Psoas muscle (tissue), 8 donors: ENCODE measurements around the gene ANAPC13. TPM values are rescaled to one million over a fixed set of nuclear protein-coding genes. Genes with fewer than 3 reads are reported as not detected.

Source experiments
- ATAC-seq, 4 donors: fragments of 200-7000 bp; cut with Tn5 transposase; one replicate each; pipeline ENCODE4 v1.9.1; 2020; ENCODE audit warnings: moderate library complexity in 3 of 4, mild to moderate bottlenecking in 2 of 4
- DNase-seq, 2 donors: peaks; one replicate each; pipeline ENCODE4 v3.0.0-alpha.2; 2020
- H3K27ac ChIP-seq: fragments of 200-600 bp; one replicate; pipeline ENCODE4 v1.8.0; 2022
- H3K27me3 ChIP-seq, 3 donors: fragments of 200-600 bp in 1 of 3; one replicate each; pipeline versions ENCODE4 v1.6.1 to v1.8.0; 2013 to 2022; ENCODE audit warnings: low read length in 2 of 3, mild to moderate bottlenecking in 2 of 3, moderate library complexity in 1 of 3; ENCODE audit not compliant: insufficient read depth in 3 of 3
- H3K36me3 ChIP-seq, 2 donors: fragments of 200-600 bp in 1 of 2; one replicate each; pipeline versions ENCODE4 v1.6.1 to v1.8.0; 2013 to 2022; ENCODE audit warnings: low read depth in 1 of 2, mild to moderate bottlenecking in 1 of 2, moderate library complexity in 1 of 2; ENCODE audit not compliant: insufficient read depth in 1 of 2
- H3K4me1 ChIP-seq: fragments of 200-600 bp; one replicate; pipeline ENCODE4 v1.8.0; 2022
- H3K4me3 ChIP-seq: fragments of 200-600 bp; one replicate; pipeline ENCODE4 v1.8.0; 2022; ENCODE audit warnings: mild to moderate bottlenecking
- H3K9me3 ChIP-seq: fragments of 200-600 bp; one replicate; pipeline ENCODE4 v1.8.0; 2022
- CTCF ChIP-seq: fragments of 200-600 bp; IDR thresholded peaks from one replicate; pipeline ENCODE4 v1.8.0; 2022; ENCODE audit warnings: antibody characterized with exemption
- WGBS, 3 donors: extraction: QIAGEN DNeasy Blood & Tissue Kit; methylation state at CpG; one replicate each; pipeline versions ENCODE4 v1.1.6 to v1.1.7; 2013; 5-methylcytosine and 5-hydroxymethylcytosine counted together
- intact Hi-C, 2 donors: fragments of 100-400 bp; cut with DNase I; formaldehyde crosslinking; loops; one replicate each; pipeline versions ENCODE4 v1.11.0 to v1.14.2; 2022
- polyA plus RNA-seq, 3 donors: library from polyadenylated mRNA; stranded (reverse); fragments of 200-250 nt; gene quantifications; one replicate each; pipeline ENCODE4 v1.2.3, GENCODE V29; 2013
- total RNA-seq, 4 donors: library from RNA; stranded (reverse); fragmentation: NEBNext Ultra II Directional in 2 of 4; extraction: Animal tissue kit (Norgen Biotek cat#: 25700) in 2 of 4; gene quantifications; one replicate each; pipeline versions ENCODE4 v1.2.1 to v1.2.4, GENCODE V29; 2021 to 2023
- donor health status: healthy with polysubstance abuse.
- donor health status: DM: no; HTN: no; CAD: no; lungs with moderate emphysema.
- donor health status: Bipolar disorder and iron deficiency.
- donor health status: healthy.
- donor health status: DM: yes; HTN: yes; CAD: no.
- donor health status: DM: no; HTN: no; CAD: no.
- donor health status: DM: no; HTN: no; CAD: no.
- donor health status: DM: yes; HTN: yes; CAD: no.

The ANAPC13 gene
- total and polyA plus RNA-seq, 7 donors: 48.6 to 73.7 (median 65.8) TPM

- WGBS, 3 donors: 74 to 81% (median 75%) methylated on average over 3 of the region's 3 CpGs
- H3K27ac ChIP-seq: peak overlapping the region; percentile 32
- peaks cover 0 to 57% of the 10 kb centered on the region in 2 donors for H3K36me3 ChIP-seq
- H3K4me1 ChIP-seq: peaks cover 44% of the 10 kb centered on the region
- H3K27me3 ChIP-seq: no peaks in the 10 kb centered on the region
- ATAC-seq: no peak
- no peak for DNase-seq
- intact Hi-C loops: loop anchor here in 1 of 2 donors (5.0 kb wide), 1 partner anchor 108 kb away; the partner anchor contains the start of gene AMOTL2
- no peak for TF ChIP-seq CTCF
- no peak overlapping the region for H3K4me3 ChIP-seq
- H3K9me3 ChIP-seq: no peaks in the 10 kb centered on the region
Observed at GRCh38 chr3:134480546-134480945, 5.2 kb downstream of the ANAPC13 start.

GRCh38 chr3:134477938-134478337 lies 7.8 kb downstream of the ANAPC13 start:
- ATAC-seq (no peak), DNase-seq (no peak)
- Histone ChIP-seq H3K36me3 (peaks cover 0 to 57% of the 10 kb centered on the region in 2 donors), H3K4me1 (peaks cover 28% of the 10 kb centered on the region), H3K9me3 (no peaks in the 10 kb centered on the region), H3K4me3 (no peak overlapping the region), H3K27ac (peak overlapping the region; percentile 77), H3K27me3 (no peaks in the 10 kb centered on the region)
- intact Hi-C loops: no loop called here
- no peak for TF ChIP-seq CTCF
- 87 to 89% (median 88%) methylated on average over 2 of the region's 2 CpGs for WGBS, 3 donors

- intact Hi-C loops: no loop called here
- H3K4me3 ChIP-seq: no peak overlapping the region
- TF ChIP-seq CTCF: no peak
- H3K27me3 ChIP-seq: no peaks in the 10 kb centered on the region
- H3K4me1 ChIP-seq: peaks cover 24% of the 10 kb centered on the region
- DNase-seq (peak; percentile 66 to 76), ATAC-seq (peak; percentile 94 to 95 (median 95))
- peaks cover 0 to 50% of the 10 kb centered on the region in 2 donors for H3K36me3 ChIP-seq
- H3K27ac ChIP-seq: peak overlapping the region; percentile 77
- 26 to 42% (median 27%) methylated on average over 6 of the region's 6 CpGs for WGBS, 3 donors
- no peaks in the 10 kb centered on the region for H3K9me3 ChIP-seq
Observed at GRCh38 chr3:134477002-134477401, 8.8 kb downstream of the ANAPC13 start.

- ATAC-seq: peak in 3 of 4 donors; percentile 35 to 59 (median 39)
- Histone ChIP-seq H3K27me3 (no peaks in the 10 kb centered on the region), H3K4me1 (peaks cover 24% of the 10 kb centered on the region), H3K36me3 (peaks cover 0 to 43% of the 10 kb centered on the region in 2 donors), H3K27ac (peak overlapping the region; percentile 77), H3K4me3 (no peak overlapping the region), H3K9me3 (no peaks in the 10 kb centered on the region)
- intact Hi-C loops: no loop called here
- DNase-seq: no peak
- 63 to 74% (median 69%) methylated on average over 4 of the region's 4 CpGs for WGBS, 3 donors
- TF ChIP-seq CTCF: no peak
Observed at GRCh38 chr3:134476306-134476705, 9.5 kb downstream of the ANAPC13 start.

- Histone ChIP-seq H3K4me1 (peaks cover 18% of the 10 kb centered on the region), H3K4me3 (no peak overlapping the region), H3K36me3 (peaks cover 0 to 29% of the 10 kb centered on the region in 2 donors), H3K27me3 (no peaks in the 10 kb centered on the region), H3K9me3 (no peaks in the 10 kb centered on the region), H3K27ac (no peak overlapping the region)
- intact Hi-C loops: loop anchor here (2.0 to 5.0 kb wide), 5 partner anchors 98 to 278 kb away; partner anchors contain the start of gene AMOTL2 (in 1 of the 2)
- ATAC-seq: no peak
- no peak for DNase-seq
- TF ChIP-seq CTCF: no peak
- WGBS, 3 donors: 85 to 89% (median 86%) methylated on average over 5 of the region's 5 CpGs
Observed at GRCh38 chr3:134474956-134475355, 10.8 kb downstream of the ANAPC13 start.
